ENCODE results near the gene CENPN.

GRCh38 chr16:80990978-80991377 is 16.0 kb upstream of the CENPN start:
- TF ChIP-seq, protein P1, sequence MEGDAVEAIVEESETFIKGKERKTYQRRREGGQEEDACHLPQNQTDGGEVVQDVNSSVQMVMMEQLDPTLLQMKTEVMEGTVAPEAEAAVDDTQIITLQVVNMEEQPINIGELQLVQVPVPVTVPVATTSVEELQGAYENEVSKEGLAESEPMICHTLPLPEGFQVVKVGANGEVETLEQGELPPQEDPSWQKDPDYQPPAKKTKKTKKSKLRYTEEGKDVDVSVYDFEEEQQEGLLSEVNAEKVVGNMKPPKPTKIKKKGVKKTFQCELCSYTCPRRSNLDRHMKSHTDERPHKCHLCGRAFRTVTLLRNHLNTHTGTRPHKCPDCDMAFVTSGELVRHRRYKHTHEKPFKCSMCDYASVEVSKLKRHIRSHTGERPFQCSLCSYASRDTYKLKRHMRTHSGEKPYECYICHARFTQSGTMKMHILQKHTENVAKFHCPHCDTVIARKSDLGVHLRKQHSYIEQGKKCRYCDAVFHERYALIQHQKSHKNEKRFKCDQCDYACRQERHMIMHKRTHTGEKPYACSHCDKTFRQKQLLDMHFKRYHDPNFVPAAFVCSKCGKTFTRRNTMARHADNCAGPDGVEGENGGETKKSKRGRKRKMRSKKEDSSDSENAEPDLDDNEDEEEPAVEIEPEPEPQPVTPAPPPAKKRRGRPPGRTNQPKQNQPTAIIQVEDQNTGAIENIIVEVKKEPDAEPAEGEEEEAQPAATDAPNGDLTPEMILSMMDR (IDR thresholded peaks at IDR 0.05; ENCODE audit: insufficient read depth, low read length, poor library complexity, severe bottlenecking): no peak
- no peak for TF ChIP-seq EZH2phosphoT487 (conservative IDR thresholded peaks at IDR 0.05; ENCODE audit: low read length)

Measured in SU-DHL-6 (cell line).